Calu3 (cell line): ENCODE data around the gene SMIM23. TPM values are rescaled to one million over a fixed set of nuclear protein-coding genes. Genes with fewer than 3 reads are reported as not detected.

Experiments
- BruUV-seq: library from RNA; stranded (reverse); fragments of 400-500 nt; replicated peaks from 2 replicates; lab custom pipeline; 2021; lab: Mats Ljungman, UMichigan
- CTCF ChIA-PET: fragments of 300-600 bp; sonication (Branson Sonifier 250); formaldehyde crosslinking; loops from one replicate; lab custom pipeline; 2022; ENCODE audit warnings: antibody characterized with exemption; lab: Charles Lee
- DNase-seq: peaks from one replicate; pipeline ENCODE4 v3.0.0; 2022
- H3K27ac Mint-ChIP-seq: one replicate; pipeline ENCODE4 v1.8.0; 2022; ENCODE audit warnings: mixed read lengths; ENCODE audit not compliant: unreplicated experiment
- H3K27me3 Mint-ChIP-seq: one replicate; pipeline ENCODE4 v1.8.0; 2022; ENCODE audit warnings: mixed read lengths; ENCODE audit not compliant: unreplicated experiment
- H3K36me3 Mint-ChIP-seq: one replicate; pipeline ENCODE4 v1.8.0; 2022; ENCODE audit warnings: mild to moderate bottlenecking, moderate library complexity, mixed read lengths; ENCODE audit not compliant: insufficient read depth, unreplicated experiment
- H3K4me1 Mint-ChIP-seq: one replicate; pipeline ENCODE4 v1.8.0; 2022; ENCODE audit warnings: mild to moderate bottlenecking, low read depth, mixed read lengths; ENCODE audit not compliant: unreplicated experiment
- H3K4me3 Mint-ChIP-seq: one replicate; pipeline ENCODE4 v1.8.0; 2022; ENCODE audit warnings: mild to moderate bottlenecking, low read depth, moderate library complexity, mixed read lengths; ENCODE audit not compliant: unreplicated experiment
- H3K9me3 Mint-ChIP-seq: one replicate; pipeline ENCODE4 v1.8.0; 2022; ENCODE audit warnings: low read depth, mixed read lengths; ENCODE audit not compliant: unreplicated experiment
- intact Hi-C: fragments of 100-400 bp; cut with micrococcal nuclease; formaldehyde crosslinking; loops from one replicate; pipeline ENCODE4 v1.10.0; 2022; ENCODE audit not compliant: unreplicated experiment
- total RNA-seq: library from RNA; stranded (reverse); gene quantifications from 2 replicates; pipeline ENCODE4 v1.2.3, GENCODE V29; 2022
- TF ChIP-seq, protein P1 (sequence below): fragments of 200-600 bp; IDR thresholded peaks from one replicate; pipeline ENCODE4 v1.8.0; 2022; ENCODE audit warnings: antibody characterized with exemption; ENCODE audit not compliant: unreplicated experiment

The SMIM23 gene
- total RNA-seq, 1 experiment from 2014 or later: not detected

DNA sequence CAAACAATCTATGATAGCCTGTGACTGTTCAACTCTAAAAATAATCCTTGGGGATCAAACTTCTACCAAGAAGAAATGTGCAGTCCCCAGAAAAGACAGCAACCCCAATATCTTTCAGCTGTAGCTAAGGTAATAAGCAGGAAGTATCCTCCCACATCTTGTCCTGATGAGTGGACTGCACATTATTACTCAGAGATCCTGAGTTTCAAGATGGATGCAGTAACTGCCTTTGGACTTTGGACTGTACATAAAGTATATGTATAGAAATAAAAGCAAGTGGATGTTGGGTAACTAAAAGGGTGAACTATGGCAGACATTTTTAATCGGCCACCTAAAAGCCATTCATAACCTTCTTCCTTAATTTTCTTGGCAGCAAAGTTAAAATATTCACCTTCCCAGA, 45.1 kb downstream of the SMIM23 start:
- Mint-ChIP-seq H3K9me3 (peaks cover 10% of the 10 kb centered on the region), H3K4me3 (no peak overlapping the region), H3K36me3 (no peaks in the 10 kb centered on the region), H3K27me3 (no peaks in the 10 kb centered on the region), H3K4me1 (no peaks in the 10 kb centered on the region), H3K27ac (no peak overlapping the region)
- CTCF ChIA-PET: no interaction called here
- BruUV-seq: no TSS peak
- TF ChIP-seq, protein P1, sequence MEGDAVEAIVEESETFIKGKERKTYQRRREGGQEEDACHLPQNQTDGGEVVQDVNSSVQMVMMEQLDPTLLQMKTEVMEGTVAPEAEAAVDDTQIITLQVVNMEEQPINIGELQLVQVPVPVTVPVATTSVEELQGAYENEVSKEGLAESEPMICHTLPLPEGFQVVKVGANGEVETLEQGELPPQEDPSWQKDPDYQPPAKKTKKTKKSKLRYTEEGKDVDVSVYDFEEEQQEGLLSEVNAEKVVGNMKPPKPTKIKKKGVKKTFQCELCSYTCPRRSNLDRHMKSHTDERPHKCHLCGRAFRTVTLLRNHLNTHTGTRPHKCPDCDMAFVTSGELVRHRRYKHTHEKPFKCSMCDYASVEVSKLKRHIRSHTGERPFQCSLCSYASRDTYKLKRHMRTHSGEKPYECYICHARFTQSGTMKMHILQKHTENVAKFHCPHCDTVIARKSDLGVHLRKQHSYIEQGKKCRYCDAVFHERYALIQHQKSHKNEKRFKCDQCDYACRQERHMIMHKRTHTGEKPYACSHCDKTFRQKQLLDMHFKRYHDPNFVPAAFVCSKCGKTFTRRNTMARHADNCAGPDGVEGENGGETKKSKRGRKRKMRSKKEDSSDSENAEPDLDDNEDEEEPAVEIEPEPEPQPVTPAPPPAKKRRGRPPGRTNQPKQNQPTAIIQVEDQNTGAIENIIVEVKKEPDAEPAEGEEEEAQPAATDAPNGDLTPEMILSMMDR: no peak
- intact Hi-C loops: no loop called here
- no peak for DNase-seq

DNA sequence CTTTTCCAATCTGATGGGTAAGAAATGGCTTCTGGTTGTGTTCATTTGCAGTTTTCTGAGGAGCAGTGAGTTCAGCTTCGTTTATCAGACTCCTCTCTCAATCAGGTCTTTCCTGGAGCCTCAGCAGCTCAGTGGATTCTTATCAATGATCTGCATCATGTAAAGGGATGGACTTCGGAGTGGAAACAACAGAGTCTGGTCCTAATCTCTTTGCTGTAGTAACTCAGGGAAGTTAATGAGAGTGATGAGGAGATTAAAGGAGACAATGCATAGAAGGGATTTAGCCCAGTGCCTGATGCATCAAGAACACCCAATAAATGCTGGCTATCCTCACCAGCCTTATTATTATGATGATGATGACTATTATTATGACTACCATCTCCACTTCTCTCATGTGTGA, 47.2 kb downstream of the SMIM23 start:
- no peaks in the 10 kb centered on the region for H3K36me3 Mint-ChIP-seq
- no peak overlapping the region for H3K4me3 Mint-ChIP-seq
- intact Hi-C loops: no loop called here
- no TSS peak for BruUV-seq
- H3K27me3 Mint-ChIP-seq: no peaks in the 10 kb centered on the region
- TF ChIP-seq, protein P1: no peak
- no peak for DNase-seq
- CTCF ChIA-PET: no interaction called here
- H3K4me1 Mint-ChIP-seq: no peaks in the 10 kb centered on the region
- peaks cover 6% of the 10 kb centered on the region for H3K9me3 Mint-ChIP-seq
- no peak overlapping the region for H3K27ac Mint-ChIP-seq

DNA sequence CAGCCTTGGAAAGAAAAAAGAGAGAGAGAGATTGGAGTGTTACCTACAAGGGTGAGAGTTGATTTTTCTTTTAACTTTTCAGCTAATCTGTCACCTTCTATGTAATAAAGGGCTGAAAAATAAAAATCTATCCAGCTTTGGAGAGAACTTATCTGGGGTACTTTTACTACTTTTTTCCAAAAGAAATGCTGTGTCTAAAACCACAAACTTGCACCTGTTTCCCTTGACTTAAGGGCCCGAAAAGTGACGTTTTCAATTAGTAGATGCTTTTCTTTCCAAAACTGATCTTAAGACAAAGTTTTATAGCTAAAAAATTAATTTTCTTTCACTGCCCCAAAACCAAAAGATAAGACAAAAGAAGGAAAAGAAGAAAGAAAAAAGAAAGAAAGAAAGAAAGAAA, 48.8 kb downstream of the SMIM23 start:
- H3K27ac Mint-ChIP-seq: no peak overlapping the region
- no peak overlapping the region for H3K4me3 Mint-ChIP-seq
- DNase-seq: no peak
- H3K36me3 Mint-ChIP-seq: no peaks in the 10 kb centered on the region
- no peaks in the 10 kb centered on the region for H3K4me1 Mint-ChIP-seq
- peaks cover 6% of the 10 kb centered on the region for H3K9me3 Mint-ChIP-seq
- no TSS peak for BruUV-seq
- intact Hi-C loops: no loop called here
- TF ChIP-seq, protein P1: no peak
- CTCF ChIA-PET: no interaction called here
- H3K27me3 Mint-ChIP-seq: no peaks in the 10 kb centered on the region

DNA sequence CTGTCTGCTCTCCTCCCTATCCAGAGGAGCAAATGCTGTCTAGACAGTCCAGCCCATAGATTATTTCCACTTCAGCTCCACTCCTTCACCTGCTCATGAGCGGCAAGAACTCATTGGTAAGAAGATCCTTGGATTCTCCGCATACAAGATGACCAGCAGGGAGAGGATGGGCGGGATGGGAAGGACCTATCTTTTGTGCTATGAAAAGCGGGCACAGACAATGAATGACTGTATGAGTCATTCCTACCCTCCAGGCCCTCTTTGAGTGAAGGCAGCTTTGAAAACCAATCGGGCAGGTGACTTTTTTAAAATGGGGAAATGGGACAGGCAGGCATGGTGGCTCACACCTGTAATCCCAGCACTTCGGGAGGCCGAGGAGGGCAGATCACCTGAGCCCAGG, 49.4 kb downstream of the SMIM23 start:
- no peak for DNase-seq
- TF ChIP-seq, protein P1: no peak
- Mint-ChIP-seq H3K27me3 (no peaks in the 10 kb centered on the region), H3K36me3 (no peaks in the 10 kb centered on the region), H3K4me1 (no peaks in the 10 kb centered on the region), H3K27ac (no peak overlapping the region), H3K9me3 (peaks cover 6% of the 10 kb centered on the region), H3K4me3 (no peak overlapping the region)
- CTCF ChIA-PET: no interaction called here
- intact Hi-C loops: no loop called here
- BruUV-seq: no TSS peak
